ENCODE data around the gene FZD10. TPM values are rescaled to one million over a fixed set of nuclear protein-coding genes. Genes with fewer than 3 reads are reported as not detected.

The FZD10 gene
- total RNA-seq, 2 donors from 2014 or later, result 0.12 to 0.31 TPM

- DNase-seq (no peak), ATAC-seq (no peak)
- intact Hi-C loops (cut with DNase I), result no loop called here
Observed at GRCh38 chr12:130164936-130165335, 2.7 kb downstream of the FZD10 start.

- DNase-seq (no peak), ATAC-seq (no peak)
- intact Hi-C loops (cut with DNase I), result no loop called here
Observed at GRCh38 chr12:130166306-130166705, 4.0 kb downstream of the FZD10 start.

- intact Hi-C loops (cut with DNase I), result no loop called here
- DNase-seq, result no peak
- ATAC-seq, result no peak
Observed at GRCh38 chr12:130167537-130167936, 5.3 kb downstream of the FZD10 start.

- ATAC-seq (no peak), DNase-seq (no peak)
- intact Hi-C loops (cut with DNase I), result no loop called here
Observed at GRCh38 chr12:130169256-130169655, 7.0 kb downstream of the FZD10 start.

- ATAC-seq, result no peak
- intact Hi-C loops (cut with DNase I), result no loop called here
- DNase-seq, result no peak
Observed at GRCh38 chr12:130169924-130170323, 7.7 kb downstream of the FZD10 start.

- intact Hi-C loops (cut with DNase I), result no loop called here
- ATAC-seq (no peak), DNase-seq (no peak)
Observed at GRCh38 chr12:130170611-130171010, 8.3 kb downstream of the FZD10 start.

GRCh38 chr12:130177635-130178242 lies 15.5 kb downstream of the FZD10 start:
- no peak for ATAC-seq
- intact Hi-C loops (cut with DNase I), result no loop called here
- no peak for DNase-seq

GRCh38 chr12:130178282-130178681 lies 16.0 kb downstream of the FZD10 start:
- intact Hi-C loops (cut with DNase I), result no loop called here
- ATAC-seq (no peak), DNase-seq (no peak)

- intact Hi-C loops (cut with DNase I), result no loop called here
- ATAC-seq (no peak), DNase-seq (no peak)
Observed at GRCh38 chr12:130179191-130179590, 16.9 kb downstream of the FZD10 start.

- DNase-seq, result no peak
- intact Hi-C loops (cut with DNase I), result no loop called here
- ATAC-seq, result no peak
Observed at GRCh38 chr12:130179621-130180020, 17.4 kb downstream of the FZD10 start.

- intact Hi-C loops (cut with DNase I), result no loop called here
- DNase-seq (no peak), ATAC-seq (no peak)
Observed at GRCh38 chr12:130181211-130181610, 18.9 kb downstream of the FZD10 start.

- no peak for DNase-seq
- ATAC-seq, result no peak
- intact Hi-C loops (cut with DNase I), result no loop called here
Observed at GRCh38 chr12:130183585-130184370, 21.5 kb downstream of the FZD10 start.

- DNase-seq (no peak), ATAC-seq (no peak)
- intact Hi-C loops (cut with DNase I), result no loop called here
Observed at GRCh38 chr12:130184404-130185090, 22.3 kb downstream of the FZD10 start.

- ATAC-seq, result no peak
Observed at GRCh38 chr12:130185455-130186391, 23.5 kb downstream of the FZD10 start.

GRCh38 chr12:130186651-130187268 lies 24.5 kb downstream of the FZD10 start:
- no peak for DNase-seq
- no peak for ATAC-seq
- intact Hi-C loops (cut with DNase I), result no loop called here

More at GRCh38 chr12:130185455-130186391, 23.5 kb downstream of the FZD10 start:
- intact Hi-C loops (cut with DNase I), result no loop called here
- DNase-seq, result no peak

GRCh38 chr12:130192642-130193345 lies 30.5 kb downstream of the FZD10 start:
- DNase-seq, result no peak
- intact Hi-C loops (cut with DNase I), result no loop called here
- no peak for ATAC-seq

- intact Hi-C loops (cut with DNase I), result no loop called here
- ATAC-seq (no peak), DNase-seq (no peak)
Observed at GRCh38 chr12:130194154-130194553, 31.9 kb downstream of the FZD10 start.

- intact Hi-C loops (cut with DNase I), result no loop called here
- ATAC-seq (no peak), DNase-seq (no peak)
Observed at GRCh38 chr12:130195369-130195768, 33.1 kb downstream of the FZD10 start.

Measured in left cardiac atrium (tissue), 4 donors.